KOPT-K1 (cell line): ENCODE measurements around the gene USP6.
"Not testable (repeated sequence)": the region's sequence is repeated elsewhere in the genome, so short reads cannot be mapped to it uniquely, and the experiment has no call there.

ENCODE experiments used
- H3K27ac ChIP-seq: fragments of 200-600 bp; sonication (generic); 2 replicates; pipeline ENCODE4 v1.5.1; 2016; ENCODE audit warnings: antibody characterized with exemption, mild to moderate bottlenecking, low read depth, low read length; ENCODE audit not compliant: poor library complexity, severe bottlenecking
- H3K36me3 ChIP-seq: fragments of 200-600 bp; sonication (generic); 2 replicates; pipeline ENCODE4 v1.5.1; 2017; ENCODE audit warnings: antibody characterized with exemption, mild to moderate bottlenecking, low read length, moderate library complexity; ENCODE audit not compliant: insufficient read depth
- H3K9me3 ChIP-seq: fragments of 200-600 bp; sonication (generic); 2 replicates; pipeline ENCODE4 v1.5.1; 2017; ENCODE audit warnings: antibody characterized with exemption, low read length, mild to moderate bottlenecking; ENCODE audit not compliant: insufficient read depth, poor library complexity, severe bottlenecking

The USP6 gene

GRCh38 chr17:5183410-5183793 lies 67.6 kb downstream of the USP6 start:
- H3K9me3 ChIP-seq = peaks cover 100% of the 10 kb centered on the region
- H3K36me3 ChIP-seq = peaks cover 25% of the 10 kb centered on the region
- no peak overlapping the region for H3K27ac ChIP-seq

- Histone ChIP-seq H3K27ac (no peak overlapping the region), H3K36me3 (peaks cover 28% of the 10 kb centered on the region), H3K9me3 (peaks cover 98% of the 10 kb centered on the region)
Observed at GRCh38 chr17:5184288-5184687, 68.5 kb downstream of the USP6 start.

- H3K27ac ChIP-seq = peak within 1 kb of the TSS; percentile 73
- peaks cover 18% of the 10 kb centered on the region for H3K36me3 ChIP-seq
- H3K9me3 ChIP-seq = peaks cover 34% of the 10 kb centered on the region
Observed at GRCh38 chr17:5191541-5192417, 75.9 kb downstream of the USP6 start, which contains the start of gene ZNF594. TSS of gene ZNF594 (minus strand) at chr17:5191868. CDS start at chr17:5184256, 7,612 bp downstream.

- H3K9me3 ChIP-seq = peaks cover 11% of the 10 kb centered on the region
- no peak overlapping the region for H3K27ac ChIP-seq
- peaks cover 9% of the 10 kb centered on the region for H3K36me3 ChIP-seq
Observed at GRCh38 chr17:5194346-5194745, 78.5 kb downstream of the USP6 start.

- Histone ChIP-seq H3K36me3 (no peaks in the 10 kb centered on the region), H3K27ac (no peak overlapping the region), H3K9me3 (no peaks in the 10 kb centered on the region)
Observed at GRCh38 chr17:5198472-5198871, 82.6 kb downstream of the USP6 start.

- Histone ChIP-seq H3K9me3 (no peaks in the 10 kb centered on the region), H3K36me3 (no peaks in the 10 kb centered on the region), H3K27ac (no peak overlapping the region)
Observed at GRCh38 chr17:5200360-5200759, 84.5 kb downstream of the USP6 start.

GRCh38 chr17:5201011-5201410 lies 85.2 kb downstream of the USP6 start:
- Histone ChIP-seq H3K9me3 (no peaks in the 10 kb centered on the region), H3K27ac (no peak overlapping the region), H3K36me3 (no peaks in the 10 kb centered on the region)

GRCh38 chr17:5203178-5203907 lies 87.5 kb downstream of the USP6 start:
- no peaks in the 10 kb centered on the region for H3K36me3 ChIP-seq
- no peak overlapping the region for H3K27ac ChIP-seq
- H3K9me3 ChIP-seq = no peaks in the 10 kb centered on the region

- Histone ChIP-seq H3K27ac (no peak overlapping the region), H3K9me3 (no peaks in the 10 kb centered on the region), H3K36me3 (no peaks in the 10 kb centered on the region)
Observed at GRCh38 chr17:5203908-5204294, 88.1 kb downstream of the USP6 start.

GRCh38 chr17:5209396-5209795 lies 93.6 kb downstream of the USP6 start:
- H3K27ac ChIP-seq = no peak overlapping the region
- H3K36me3 ChIP-seq = no peaks in the 10 kb centered on the region
- H3K9me3 ChIP-seq = no peaks in the 10 kb centered on the region

GRCh38 chr17:5210091-5210490 lies 94.3 kb downstream of the USP6 start:
- Histone ChIP-seq H3K36me3 (no peaks in the 10 kb centered on the region), H3K9me3 (no peaks in the 10 kb centered on the region), H3K27ac (no peak overlapping the region)

GRCh38 chr17:5210614-5211252 lies 94.9 kb downstream of the USP6 start:
- H3K36me3 ChIP-seq = no peaks in the 10 kb centered on the region
- H3K27ac ChIP-seq = no peak overlapping the region
- no peaks in the 10 kb centered on the region for H3K9me3 ChIP-seq

- no peaks in the 10 kb centered on the region for H3K36me3 ChIP-seq
- no peaks in the 10 kb centered on the region for H3K9me3 ChIP-seq
- H3K27ac ChIP-seq = no peak overlapping the region
Observed at GRCh38 chr17:5211458-5211857, 95.6 kb downstream of the USP6 start.

- H3K9me3 ChIP-seq, H3K27ac ChIP-seq, H3K36me3 ChIP-seq: not testable (repeated sequence)
Observed at GRCh38 chr17:5217562-5217961, 101.7 kb downstream of the USP6 start.

GRCh38 chr17:5219536-5219935 lies 103.7 kb downstream of the USP6 start:
- Histone ChIP-seq H3K9me3 (no peaks in the 10 kb centered on the region), H3K27ac (no peak overlapping the region), H3K36me3 (no peaks in the 10 kb centered on the region)
